Stomach (tissue), 4 donors: ENCODE data around the gene CRYBB3.

ENCODE experiments used
- CTCF ChIP-seq, 7 experiments: fragments of 450-650 bp in 4 of 7; fragments of 200-600 bp in 3 of 7; sonication (generic) in 3 of 7; IDR thresholded peaks; one replicate each; pipeline ENCODE4 v1.5.1; 2016 to 2019; ENCODE audit warnings: antibody characterized with exemption in 7 of 7, control low read depth in 2 of 7, mild to moderate bottlenecking in 1 of 7
- POLR2A ChIP-seq, 4 donors: fragments of 450-650 bp; IDR thresholded peaks; one replicate each; pipeline ENCODE4 v1.6.1; 2016; ENCODE audit warnings: antibody characterized with exemption in 4 of 4, control low read depth in 2 of 4, mild to moderate bottlenecking in 1 of 4, moderate library complexity in 1 of 4

GRCh38 chr22:25154667-25154999, 45.0 kb upstream of the CRYBB3 start:
- TF ChIP-seq CTCF (IDR thresholded peaks at IDR 0.05): no peak
- no peak for TF ChIP-seq POLR2A (IDR thresholded peaks at IDR 0.05)
